GM21723 (cell line): Measurements from ENCODE around the gene NTN1.

Source experiments
- ATAC-seq: cut with Tn5 transposase; IDR thresholded peaks from one replicate; pipeline ENCODE4 v1.9.1; 2021; ENCODE audit warnings: mild to moderate bottlenecking, moderate library complexity; ENCODE audit not compliant: unreplicated experiment

The NTN1 gene

DNA sequence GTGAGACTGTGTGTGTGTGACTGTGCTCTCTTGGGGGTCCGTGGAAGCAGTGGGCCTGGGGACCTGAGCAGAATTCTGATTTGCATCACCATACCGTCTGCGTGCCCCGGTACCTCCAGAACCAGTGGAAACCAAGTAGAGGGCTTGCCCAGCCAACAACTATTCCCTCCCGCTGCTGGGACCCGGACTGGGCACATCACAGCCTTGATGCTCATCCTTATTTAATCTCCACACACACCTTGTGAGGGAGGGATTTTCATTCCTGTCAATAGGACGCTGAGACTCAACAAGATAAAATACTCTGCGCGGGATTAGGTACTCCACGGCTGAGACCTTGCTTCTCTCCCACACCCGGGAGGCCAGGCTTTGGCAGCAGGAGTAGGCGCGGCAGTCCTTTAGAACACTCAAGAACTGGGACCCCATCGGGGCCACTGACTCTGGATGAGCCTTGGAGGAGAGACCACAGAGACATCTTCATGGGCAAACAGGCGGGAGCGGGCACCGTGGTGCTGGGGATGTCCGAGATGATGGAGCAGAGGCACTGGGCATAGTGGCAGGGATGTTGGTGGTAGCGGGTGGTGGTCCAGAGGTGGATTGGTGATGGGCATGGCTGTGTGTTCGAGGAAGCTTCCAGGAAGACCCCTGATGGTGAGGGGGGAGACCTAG lies 208.0 kb downstream of the NTN1 start:
- no peak for ATAC-seq

DNA sequence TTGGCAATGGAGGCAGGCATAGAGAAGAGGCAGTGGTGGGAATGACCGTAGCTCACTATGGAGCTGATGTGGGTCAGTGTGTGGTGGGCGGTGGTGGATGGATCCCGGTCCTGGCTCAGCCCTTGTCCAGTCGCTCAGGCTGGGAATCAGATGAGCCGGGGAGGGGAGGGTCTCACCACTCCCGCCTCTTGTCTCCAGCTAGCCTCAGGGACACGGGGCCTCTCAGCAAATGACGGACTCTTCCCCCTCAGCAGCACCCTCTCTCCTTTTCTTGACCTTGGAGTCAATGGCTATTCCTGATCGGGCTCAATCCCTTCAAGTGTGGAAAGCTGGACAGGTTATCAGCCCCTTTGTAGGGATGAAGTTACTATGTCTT lies 208.5 kb downstream of the NTN1 start:
- ATAC-seq, result no peak

DNA sequence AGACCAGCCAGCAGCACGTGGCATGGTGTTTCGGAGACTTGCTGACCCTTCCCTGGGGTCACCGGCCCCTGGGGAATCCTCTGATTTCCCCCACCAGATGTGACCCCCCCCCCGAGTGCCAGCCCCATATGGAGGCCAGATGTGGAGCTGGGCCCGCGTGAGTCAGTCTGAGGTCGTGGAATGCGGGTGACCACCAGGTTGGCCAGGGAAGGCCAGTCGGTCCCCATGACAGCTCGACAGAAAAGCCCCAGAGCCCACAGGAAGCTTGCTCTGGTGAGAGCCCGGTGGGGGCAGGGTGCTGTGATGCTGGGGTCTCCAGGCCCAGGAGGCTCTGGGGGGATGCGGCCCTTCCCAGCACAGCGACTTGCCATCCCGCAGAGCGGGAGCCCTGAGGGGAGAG lies 209.0 kb downstream of the NTN1 start:
- no peak for ATAC-seq

DNA sequence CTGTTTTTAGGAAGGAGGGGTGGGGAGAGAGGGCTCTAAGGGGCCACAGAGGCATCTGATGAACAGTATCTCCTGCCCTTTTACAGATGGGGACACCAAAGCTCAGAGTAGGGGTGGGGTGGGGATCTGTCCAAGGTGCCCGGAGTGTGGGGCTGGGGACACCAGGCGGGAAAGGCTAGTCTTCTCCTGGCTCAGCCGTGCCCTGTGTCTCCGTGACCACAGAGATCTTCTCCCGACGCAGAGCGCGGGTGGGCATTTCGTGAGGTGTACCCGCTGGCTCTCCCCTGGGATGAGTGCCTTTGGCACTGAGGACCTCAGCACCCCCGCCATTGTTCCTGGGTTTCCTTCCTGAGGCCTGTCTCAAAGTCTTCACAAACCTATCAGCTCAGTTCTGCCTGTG lies 209.6 kb downstream of the NTN1 start:
- no peak for ATAC-seq

DNA sequence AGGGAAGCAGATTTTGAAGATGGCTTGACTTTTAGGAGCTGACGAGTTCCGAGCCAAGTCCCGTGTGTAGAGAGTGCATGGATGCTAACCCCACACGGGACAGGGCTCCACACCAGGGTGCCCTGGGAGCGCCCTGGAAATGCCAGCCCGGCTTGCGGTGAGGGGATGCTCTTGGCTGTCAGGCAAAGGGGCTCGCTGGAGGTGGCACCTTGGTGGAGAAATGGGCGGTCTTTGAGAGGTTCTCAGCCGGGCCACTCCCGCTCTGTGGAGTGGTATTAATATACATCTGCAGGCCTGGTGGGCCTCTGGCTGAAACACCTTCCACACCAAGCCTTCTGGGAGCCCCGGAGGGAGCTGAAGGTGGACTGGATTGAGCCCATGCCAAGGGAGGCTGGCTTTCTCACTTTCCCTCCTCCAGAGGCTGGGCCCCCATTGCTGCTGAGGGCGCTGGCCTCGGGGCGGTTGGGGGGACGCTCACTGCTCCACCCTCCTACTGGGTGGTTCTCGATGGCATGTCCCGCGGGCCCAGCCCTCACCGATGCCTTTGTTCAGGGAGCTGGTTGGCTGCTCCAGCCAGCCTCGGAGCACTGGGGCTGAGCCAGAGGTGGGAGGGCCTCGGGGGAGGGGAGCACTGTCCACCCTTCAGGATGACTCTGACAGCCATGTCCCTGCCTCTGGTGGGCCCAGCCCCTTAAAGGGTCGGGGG lies 210.3 kb downstream of the NTN1 start:
- ATAC-seq, result no peak

DNA sequence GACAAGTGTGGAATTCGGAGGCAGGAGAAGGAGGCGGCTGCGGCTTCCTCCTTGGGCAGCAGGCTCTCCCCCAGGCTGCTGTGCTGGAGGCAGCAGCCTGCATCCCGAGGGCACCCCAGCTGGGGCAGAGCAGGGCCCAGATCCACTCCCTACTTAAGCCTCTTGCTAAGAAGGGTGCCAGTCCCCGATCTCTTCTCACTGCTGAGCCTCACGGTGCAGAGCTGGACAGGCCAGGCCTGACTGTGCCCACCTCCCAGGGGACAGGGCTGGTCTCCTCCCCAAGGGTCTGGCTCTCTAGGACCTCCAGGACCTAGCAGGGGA lies 210.8 kb downstream of the NTN1 start:
- ATAC-seq, result no peak

DNA sequence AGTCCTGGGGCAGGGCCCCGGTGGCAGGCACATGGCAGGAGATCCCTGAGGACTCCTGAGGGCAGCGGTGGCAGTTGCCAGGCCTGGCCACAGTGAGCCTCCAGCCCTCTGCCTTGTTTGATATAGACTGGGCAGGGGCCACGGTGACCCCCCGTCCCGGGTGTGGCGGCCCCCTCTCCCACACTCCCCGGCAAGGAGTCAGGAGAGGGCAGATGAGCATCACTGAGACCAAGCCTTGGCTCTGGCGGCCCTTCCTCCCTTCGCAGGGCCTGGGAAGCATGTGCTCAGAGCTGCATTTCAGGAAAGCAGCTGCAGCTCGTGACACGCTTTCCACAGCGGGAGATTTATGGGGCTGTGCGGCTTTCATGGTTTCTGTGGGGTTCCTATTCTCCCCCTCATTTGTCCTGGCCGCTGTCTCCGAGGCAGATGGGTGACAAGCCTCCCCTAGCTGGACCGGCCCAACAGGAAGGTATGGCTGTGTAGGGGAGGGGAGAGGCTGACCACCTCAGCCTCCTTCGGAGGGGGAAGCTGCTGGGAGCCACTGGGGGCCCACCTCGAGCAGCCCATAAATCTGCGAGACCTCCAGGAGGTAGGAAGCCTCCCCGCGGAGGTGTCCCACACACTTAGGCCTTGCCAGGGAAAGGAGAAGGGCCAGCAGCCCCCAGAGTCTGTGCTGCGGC lies 211.4 kb downstream of the NTN1 start:
- ATAC-seq, result no peak

DNA sequence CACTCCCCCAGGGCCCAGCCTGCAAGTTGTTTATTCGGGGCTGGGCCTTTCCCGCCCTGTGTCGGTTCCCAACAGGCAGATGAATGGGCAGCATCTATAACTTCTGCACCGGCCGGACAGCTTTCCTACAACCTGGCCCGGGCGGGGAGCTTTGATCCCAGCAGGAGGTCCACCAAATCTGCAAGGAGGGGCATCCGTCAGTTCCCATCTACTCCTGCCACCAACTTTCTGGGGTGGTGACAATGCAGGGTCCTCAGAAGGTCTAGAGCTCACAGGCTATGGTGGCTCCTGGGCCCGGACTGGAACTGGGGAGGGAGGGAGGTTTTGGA lies 211.9 kb downstream of the NTN1 start:
- no peak for ATAC-seq

DNA sequence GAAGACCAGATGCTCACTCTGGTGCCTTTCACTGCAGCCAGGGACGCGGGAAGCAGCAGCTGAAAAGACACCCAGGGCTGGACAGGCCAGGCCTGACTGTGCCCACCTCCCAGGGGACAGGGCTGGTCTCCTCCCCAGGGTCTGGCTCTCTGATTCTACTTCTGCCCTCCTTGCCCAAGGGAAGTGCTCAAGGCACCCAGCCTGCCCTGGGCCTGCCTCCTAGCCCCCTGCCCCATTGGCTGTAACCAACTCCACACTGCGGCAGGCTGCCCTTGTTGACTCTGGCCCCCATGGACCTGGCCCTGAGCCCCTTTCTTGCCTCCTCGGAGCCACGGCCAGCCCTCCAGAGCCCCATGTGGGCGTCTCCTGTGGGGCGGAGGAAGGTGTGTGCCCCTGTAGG lies 212.5 kb downstream of the NTN1 start:
- no peak for ATAC-seq

DNA sequence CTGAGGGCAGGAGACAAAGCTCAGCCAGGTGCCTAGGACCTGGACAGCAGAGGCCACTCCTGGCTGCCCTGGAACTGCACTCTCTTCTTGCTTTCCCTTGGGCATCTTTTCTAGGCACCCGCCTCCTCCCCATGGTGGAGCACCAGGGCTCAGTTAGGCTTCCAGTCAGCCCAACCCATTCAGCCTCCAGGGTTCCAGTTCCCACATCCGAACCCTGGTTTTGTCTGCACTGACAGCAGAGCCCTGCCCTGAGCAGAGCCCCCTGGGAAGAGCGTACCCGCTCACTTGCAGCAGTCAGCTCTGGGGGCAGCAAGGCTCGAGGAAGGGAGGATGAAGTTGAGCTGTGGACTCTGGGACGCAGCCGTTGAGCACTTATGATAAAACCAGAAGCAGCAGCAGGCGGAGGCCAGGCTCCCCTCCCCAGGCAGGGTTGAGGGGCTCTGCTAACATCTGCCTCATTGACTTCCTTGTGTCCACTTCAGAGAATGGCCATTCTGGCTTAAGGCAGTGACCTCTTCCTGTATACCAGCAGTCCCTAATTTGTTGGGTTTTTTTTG lies 213.2 kb downstream of the NTN1 start:
- ATAC-seq, result no peak

DNA sequence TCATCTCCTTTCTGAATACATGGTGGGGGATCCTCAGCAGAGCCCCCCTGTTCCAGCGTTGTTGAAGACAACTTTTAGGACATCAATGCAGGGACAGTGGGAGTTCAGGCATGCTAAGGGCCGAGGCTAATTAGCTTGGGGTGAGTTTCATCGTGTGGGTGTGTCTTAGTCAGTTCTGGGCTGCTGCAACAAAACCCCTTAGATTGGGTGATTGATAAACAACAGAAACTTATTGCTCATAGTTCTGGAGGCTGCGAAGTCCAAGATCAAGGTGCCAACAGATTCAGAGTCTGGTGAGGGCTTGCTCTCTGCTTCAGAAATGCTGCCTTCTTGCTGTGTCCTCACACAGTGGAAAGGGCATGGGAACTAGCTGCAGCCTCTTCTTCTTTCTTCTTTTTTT lies 214.0 kb downstream of the NTN1 start:
- ATAC-seq, result no peak

DNA sequence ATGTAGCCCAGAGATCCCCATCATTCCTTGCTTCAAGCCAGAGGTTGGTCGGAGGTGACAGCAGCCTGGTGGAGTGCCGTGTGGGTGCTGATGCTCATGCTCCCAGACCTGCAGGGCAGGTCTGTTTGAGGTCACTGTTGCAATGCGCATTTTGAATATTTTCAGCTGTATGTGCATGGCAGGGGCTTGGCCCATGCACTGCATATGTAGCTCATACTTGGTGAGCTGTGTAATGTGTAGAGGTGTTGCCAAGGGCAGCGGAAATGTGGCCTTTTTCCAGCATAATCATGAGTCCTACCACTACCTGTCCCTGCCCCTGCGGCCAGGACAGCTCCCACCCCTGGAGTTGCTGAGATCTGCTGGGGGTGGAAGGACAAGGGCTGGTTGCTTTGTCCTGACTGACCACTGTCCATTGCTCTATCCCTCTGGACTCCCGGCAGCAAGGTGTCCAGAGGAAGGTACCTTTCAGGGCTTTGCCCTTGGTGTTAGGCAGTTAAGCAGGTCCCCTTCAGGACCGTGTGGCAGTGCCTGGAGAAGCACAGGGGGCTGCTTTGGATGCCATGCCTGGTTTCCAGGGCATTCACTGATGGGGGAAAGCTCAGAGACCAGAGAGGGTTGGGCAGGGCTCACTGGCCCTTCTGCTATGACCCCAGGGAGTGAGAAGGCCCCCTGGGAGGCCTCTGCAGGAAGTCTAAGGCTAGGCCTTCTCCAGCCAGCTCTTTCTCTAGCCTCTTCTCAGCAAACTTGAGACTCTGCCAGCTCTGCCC lies 215.2 kb downstream of the NTN1 start:
- no peak for ATAC-seq

DNA sequence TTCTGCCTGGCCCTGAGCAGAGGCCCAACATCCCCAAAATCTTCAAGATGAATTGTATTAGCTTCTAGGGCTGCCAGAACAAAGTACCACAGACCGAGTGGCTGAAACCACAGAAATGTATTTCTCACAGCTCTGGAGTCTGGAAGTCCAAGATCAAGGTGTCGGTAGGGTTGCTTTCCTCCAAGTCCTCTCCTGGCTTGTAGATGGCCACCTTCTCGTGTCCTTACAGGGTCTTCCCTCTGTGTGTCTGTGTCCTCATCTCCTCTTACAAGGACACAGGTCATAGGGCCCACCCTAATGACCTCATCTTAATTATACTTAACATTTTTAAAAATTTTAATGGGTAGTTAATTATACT lies 215.7 kb downstream of the NTN1 start:
- ATAC-seq, result no peak

DNA sequence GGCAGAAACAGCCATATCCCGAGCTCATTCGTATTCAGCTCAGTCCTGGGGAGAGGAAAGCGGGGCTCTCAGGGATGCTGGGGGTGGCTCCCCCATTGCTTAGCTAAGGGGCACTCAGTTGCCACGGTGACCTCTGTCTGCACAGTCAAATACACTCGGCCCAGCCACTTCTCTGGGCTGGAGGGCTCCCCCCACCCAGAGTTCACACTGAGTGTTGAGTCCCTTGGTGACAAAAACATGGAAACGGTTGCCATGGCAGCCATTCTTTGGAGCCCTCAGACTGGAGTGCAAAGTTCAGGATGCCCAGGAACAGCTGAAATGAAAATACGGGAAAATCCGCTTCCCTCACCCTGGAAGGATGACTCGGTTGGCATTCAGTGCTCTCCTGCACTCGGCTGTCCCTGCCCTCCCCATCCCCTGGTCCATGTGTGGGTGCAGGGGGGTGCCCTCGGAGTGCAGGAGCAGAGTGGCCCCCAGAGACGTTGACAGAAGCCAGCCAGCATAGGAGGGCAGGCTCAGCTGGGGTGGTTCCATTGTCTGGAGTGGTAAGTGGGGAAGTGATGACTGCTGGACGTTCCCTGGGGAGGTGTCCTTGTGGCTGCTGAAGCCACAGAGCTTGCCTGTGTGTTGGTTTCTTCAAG lies 216.5 kb downstream of the NTN1 start:
- no peak for ATAC-seq

DNA sequence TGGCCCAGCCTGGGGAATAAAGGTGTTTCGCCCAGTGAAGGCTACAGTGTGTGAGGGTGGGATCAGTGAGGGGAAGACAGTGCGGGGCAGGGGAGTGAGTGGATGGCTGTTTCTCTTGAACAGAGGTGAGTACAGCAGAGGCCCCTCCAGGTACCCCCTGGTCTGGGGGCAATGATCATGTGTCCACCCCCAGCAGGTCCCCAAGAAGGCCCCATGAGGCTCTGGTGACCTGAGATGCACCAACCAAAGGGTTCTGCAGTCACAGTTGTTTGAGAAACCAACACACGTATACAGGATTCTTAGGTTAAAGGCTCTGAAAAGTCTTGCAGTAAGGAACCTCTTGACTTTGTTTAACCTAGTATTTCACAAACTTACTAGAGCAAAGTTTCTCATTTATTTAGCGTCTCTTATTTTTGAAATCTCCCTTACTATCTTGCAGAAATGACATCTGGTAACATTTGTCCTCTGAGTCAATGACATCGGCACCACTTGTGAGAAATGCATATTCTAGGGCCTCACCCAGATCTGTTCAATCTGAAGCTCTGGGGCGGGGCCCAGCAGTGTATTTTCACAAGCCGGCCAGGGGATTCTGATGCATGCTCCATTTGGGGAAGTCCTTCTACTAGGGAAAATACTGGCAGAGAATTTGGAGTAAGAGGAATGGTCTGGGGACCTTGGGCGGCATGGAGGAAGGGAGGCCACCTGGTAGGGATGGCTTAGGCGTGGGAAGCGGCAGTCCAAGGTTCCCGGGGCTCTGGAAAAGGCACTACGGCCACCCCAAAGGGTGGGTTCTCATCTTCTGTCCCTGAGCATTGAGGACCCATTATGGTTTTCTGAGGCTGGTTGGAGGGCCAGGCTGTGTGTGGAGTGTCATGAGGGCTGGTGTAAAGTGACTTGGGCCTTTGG lies 217.3 kb downstream of the NTN1 start:
- ATAC-seq, result no peak

DNA sequence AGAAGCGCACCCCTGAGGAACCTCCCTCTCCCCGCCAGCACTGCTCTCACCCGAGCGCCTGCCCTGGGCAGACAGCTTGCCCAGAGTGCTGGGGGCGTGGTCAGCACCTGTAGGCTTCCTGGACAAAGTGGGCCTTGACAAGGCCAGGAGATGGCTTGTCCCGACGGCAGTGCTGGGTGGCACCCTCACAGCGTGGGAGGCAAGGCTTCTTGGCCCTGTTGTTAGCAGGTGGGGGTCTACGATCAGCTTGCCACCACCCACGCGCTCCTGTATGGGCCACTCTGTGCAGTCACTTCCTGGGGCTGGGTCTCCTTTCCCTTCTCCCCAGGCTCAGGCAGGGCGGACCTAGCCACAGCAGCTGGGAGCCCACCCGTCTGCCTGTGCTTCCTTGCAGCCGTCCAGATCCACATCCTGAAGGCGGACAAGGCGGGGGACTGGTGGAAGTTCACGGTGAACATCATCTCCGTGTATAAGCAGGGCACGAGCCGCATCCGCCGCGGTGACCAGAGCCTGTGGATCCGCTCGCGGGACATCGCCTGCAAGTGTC lies 218.0 kb downstream of the NTN1 start:
- ATAC-seq, result no peak

DNA sequence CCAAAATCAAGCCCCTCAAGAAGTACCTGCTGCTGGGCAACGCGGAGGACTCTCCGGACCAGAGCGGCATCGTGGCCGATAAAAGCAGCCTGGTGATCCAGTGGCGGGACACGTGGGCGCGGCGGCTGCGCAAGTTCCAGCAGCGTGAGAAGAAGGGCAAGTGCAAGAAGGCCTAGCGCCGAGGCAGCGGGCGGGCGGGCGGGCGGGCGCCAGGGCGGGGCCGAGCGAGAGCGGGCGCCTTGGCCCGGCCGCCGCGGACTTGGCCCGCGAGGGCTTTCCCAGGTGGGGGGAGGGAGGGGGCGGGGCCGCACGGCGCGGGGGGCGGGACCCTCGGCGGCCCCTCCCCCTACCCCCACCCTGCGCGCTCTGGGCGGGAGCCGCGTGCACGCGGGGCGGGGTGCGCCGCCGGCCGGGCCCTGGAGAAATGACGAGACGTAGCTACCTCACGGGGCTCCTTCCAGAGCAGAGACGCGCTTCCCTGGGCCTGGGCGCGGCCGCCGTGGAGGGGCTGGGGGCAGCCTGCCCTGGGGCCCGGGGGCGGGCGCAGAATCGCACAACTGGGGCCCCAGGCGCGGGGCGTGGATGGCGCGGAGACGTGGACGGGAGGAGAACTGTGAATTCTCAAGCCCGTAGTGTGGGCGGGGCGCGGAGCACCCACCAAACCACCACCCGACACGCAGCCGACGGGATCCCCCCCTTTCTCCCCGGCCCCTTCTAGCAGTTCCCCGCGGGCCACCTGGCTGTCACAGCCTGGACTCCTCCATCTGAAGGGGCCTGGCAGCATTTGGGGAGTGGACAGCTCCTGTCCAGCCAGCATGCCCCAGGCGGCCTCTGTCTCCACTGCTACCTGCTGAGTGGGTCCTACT lies 218.7 kb downstream of the NTN1 start:
- ATAC-seq, result peak; percentile 51

DNA sequence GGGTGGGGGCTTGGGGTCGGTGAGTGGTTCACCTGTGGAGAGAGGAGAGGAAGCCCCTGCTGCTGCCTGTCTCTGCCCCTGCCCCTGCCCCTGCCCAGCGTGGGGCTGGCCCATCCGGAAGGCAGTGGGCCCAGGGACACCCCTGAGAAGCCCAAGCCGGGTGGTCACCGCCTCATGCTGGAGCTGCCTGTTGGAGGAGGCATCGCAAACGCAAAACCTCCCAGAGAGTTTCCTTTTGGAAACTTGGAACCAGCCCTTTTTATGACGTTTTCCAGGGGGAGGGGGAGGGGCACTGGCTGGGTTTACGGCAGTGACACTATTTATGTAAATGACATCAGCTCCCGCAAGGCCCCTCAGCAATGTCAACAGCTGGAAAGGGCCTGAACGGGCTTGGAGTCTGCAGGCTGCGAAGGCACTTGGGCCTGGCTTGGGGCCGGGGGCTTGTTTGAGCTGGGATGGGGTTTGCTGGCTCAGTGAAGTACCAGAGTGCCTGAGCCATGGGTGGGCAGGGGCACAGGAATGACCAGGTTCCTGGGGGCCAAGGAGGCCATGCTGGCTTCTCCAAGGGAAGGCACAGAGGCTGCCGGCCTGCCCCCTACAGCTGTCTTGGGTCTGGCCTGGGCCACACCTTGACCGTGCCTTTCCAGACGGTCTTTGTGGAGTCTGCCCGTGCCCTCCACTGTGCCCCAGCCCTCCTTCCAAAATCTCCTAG lies 219.5 kb downstream of the NTN1 start:
- ATAC-seq, result no peak
